GM19324 (cell line): ENCODE results near the gene FEZ2.
A peak's percentile ranks its signal among the peaks of the same experiment; 100 is the strongest.
"Not testable (repeated sequence)": the region's sequence is repeated elsewhere in the genome, so short reads cannot be mapped to it uniquely, and the experiment has no call there.

Experiments
- ATAC-seq: cut with Tn5 transposase; IDR thresholded peaks from one replicate; pipeline ENCODE4 v1.9.1; 2021; ENCODE audit warnings: mild to moderate bottlenecking, moderate library complexity; ENCODE audit not compliant: unreplicated experiment, low FRiP score

Gene FEZ2

GRCh38 chr2:36597532-36598377, at the start of gene FEZ2:
Gene FEZ2 (minus strand): TSS chr2:36598168. CDS start chr2:36598142, 26 bp downstream.
- peak; percentile 100 for ATAC-seq

- ATAC-seq = no peak
Observed at GRCh38 chr2:36634981-36635597, 37.1 kb upstream of the FEZ2 start.

- ATAC-seq = no peak
Observed at GRCh38 chr2:36633470-36634092, 35.6 kb upstream of the FEZ2 start.

GRCh38 chr2:36626756-36627155, 28.8 kb upstream of the FEZ2 start:
- ATAC-seq = no peak

GRCh38 chr2:36626071-36626470, 28.1 kb upstream of the FEZ2 start:
- no peak for ATAC-seq

- no peak for ATAC-seq
Observed at GRCh38 chr2:36625304-36625703, 27.3 kb upstream of the FEZ2 start.

GRCh38 chr2:36620321-36620720, 22.4 kb upstream of the FEZ2 start:
- ATAC-seq = no peak

- peak; percentile 73 for ATAC-seq
Observed at GRCh38 chr2:36618381-36618780, 20.4 kb upstream of the FEZ2 start.

- no peak for ATAC-seq
Observed at GRCh38 chr2:36616947-36617346, 19.0 kb upstream of the FEZ2 start.

GRCh38 chr2:36615222-36615621, 17.3 kb upstream of the FEZ2 start:
- ATAC-seq = no peak

- ATAC-seq = no peak
Observed at GRCh38 chr2:36613801-36614200, 15.8 kb upstream of the FEZ2 start.

- ATAC-seq = no peak
Observed at GRCh38 chr2:36611316-36611990, 13.5 kb upstream of the FEZ2 start.

GRCh38 chr2:36609507-36609906, 11.5 kb upstream of the FEZ2 start:
- ATAC-seq = no peak

- ATAC-seq = no peak
Observed at GRCh38 chr2:36607947-36608346, 10.0 kb upstream of the FEZ2 start.

- ATAC-seq = no peak
Observed at GRCh38 chr2:36606925-36607324, 9.0 kb upstream of the FEZ2 start.

- no peak for ATAC-seq
Observed at GRCh38 chr2:36605273-36605672, 7.3 kb upstream of the FEZ2 start.

- not testable (repeated sequence) for ATAC-seq
Observed at GRCh38 chr2:36603629-36604028, 5.7 kb upstream of the FEZ2 start.

- no peak for ATAC-seq
Observed at GRCh38 chr2:36597003-36597531, 901 bp downstream of the FEZ2 start.

- no peak for ATAC-seq
Observed at GRCh38 chr2:36596397-36596796, 1.6 kb downstream of the FEZ2 start.

GRCh38 chr2:36594849-36595248, 3.1 kb downstream of the FEZ2 start:
- ATAC-seq = no peak

GRCh38 chr2:36589230-36589630, 8.7 kb downstream of the FEZ2 start:
- ATAC-seq = no peak
